DMS53 (cell line): ENCODE results near the gene APOC3.
A peak's percentile ranks its signal among the peaks of the same experiment; 100 is the strongest.

ENCODE experiments used
- DNase-seq: peaks from one replicate; lab custom pipeline; 2025; lab: John Stamatoyannopoulos, UW

APOC3 gene

GRCh38 chr11:116879800-116880625 lies 50.3 kb downstream of the APOC3 start:
- DNase-seq = peak; percentile 82

DNA sequence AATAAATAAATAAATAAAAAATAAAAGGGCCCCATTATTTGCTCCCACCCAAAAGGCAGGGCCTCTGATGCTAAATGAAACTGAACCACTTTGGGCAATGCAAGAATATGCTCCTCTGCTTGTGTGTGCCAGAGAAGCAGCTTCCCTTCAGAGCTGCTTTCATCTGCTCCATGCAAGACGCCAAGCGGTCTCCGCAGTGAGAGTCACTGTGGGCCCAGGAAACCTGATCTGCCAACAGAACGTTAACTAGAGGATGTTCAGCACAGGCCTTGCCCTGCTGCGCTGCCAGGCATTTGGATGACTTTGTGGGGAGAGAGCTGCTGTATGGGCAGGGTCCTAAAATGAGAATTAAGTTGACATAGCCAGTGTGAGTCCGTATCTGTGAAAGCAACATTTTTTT lies 51.4 kb downstream of the APOC3 start:
- no peak for DNase-seq

GRCh38 chr11:116882386-116882785 lies 52.7 kb downstream of the APOC3 start:
- DNase-seq = no peak
